ENCODE results near the gene TFF3.

Gene TFF3

DNA sequence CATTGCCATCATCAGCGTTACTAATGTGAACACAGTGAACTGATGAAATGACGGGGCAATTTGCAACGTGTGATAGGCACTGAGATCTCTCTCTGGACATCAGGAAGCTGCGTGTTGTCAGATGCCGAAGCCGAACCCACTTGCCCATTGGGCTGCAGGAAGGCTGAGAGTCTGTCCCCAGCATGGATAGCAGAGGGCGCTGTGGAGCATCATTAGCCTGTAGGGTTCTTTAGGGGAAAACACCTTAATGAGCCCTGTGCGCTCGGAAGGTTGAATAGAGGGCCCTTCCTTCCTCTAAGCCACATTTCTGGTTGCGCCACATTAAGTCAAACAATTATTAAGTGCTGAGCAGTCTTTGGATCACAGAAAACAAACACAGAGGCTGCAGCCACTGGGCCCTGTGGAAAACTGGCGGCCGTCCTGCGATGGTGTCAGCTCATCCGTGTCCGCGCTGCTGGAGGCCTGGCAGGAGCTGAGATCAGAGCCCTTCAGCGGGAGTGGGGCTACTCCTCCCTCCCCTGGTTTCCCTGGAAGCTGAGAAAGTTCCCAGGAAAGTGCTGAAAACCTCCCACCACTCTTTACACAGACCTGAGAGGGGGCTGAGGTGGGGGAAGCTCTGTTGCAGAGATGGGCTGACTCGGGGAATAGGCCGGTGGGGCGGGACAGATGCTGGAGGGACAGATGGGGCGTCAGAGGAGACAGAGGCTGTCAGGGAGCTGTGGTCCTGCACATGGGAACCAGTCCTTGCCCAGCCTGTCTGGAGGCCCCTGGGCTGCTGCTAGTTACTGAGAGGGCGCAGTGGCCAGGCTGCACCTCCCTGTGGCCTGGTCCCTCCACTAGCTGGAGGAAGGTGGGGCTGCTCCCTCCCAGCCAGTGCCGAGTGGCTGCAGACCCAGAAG lies 22.9 kb upstream of the TFF3 start:
- DNase-seq (ENCODE audit: extremely low spot score), result peak; percentile 67
- TF ChIP-seq HDGF (IDR thresholded peaks at IDR 0.05; ENCODE audit: borderline replicate concordance) (no peak), FOXM1 (IDR thresholded peaks at IDR 0.05; ENCODE audit: borderline replicate concordance) (no peak), LEF1 (IDR thresholded peaks at IDR 0.05; ENCODE audit: borderline replicate concordance) (no peak), FOXA1 (IDR thresholded peaks at IDR 0.05) (no peak), NFRKB (IDR thresholded peaks at IDR 0.05) (no peak), ELF4 (IDR thresholded peaks at IDR 0.05) (no peak), SUZ12 (IDR thresholded peaks at IDR 0.05) (no peak), L3MBTL2 (conservative IDR thresholded peaks at IDR 0.05) (no peak), SP1 (IDR thresholded peaks at IDR 0.05) (no peak), ARNT (IDR thresholded peaks at IDR 0.05) (no peak), BHLHE40 (IDR thresholded peaks at IDR 0.05; ENCODE audit: borderline replicate concordance) (no peak), FOXK2 (IDR thresholded peaks at IDR 0.05) (no peak), TARDBP (IDR thresholded peaks at IDR 0.05) (no peak), CTBP1 (IDR thresholded peaks at IDR 0.05; ENCODE audit: borderline replicate concordance) (no peak), ZNF384 (IDR thresholded peaks at IDR 0.05) (no peak)
- TF ChIP-seq, protein P1, sequence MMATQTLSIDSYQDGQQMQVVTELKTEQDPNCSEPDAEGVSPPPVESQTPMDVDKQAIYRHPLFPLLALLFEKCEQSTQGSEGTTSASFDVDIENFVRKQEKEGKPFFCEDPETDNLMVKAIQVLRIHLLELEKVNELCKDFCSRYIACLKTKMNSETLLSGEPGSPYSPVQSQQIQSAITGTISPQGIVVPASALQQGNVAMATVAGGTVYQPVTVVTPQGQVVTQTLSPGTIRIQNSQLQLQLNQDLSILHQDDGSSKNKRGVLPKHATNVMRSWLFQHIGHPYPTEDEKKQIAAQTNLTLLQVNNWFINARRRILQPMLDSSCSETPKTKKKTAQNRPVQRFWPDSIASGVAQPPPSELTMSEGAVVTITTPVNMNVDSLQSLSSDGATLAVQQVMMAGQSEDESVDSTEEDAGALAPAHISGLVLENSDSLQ (IDR thresholded peaks at IDR 0.05), result no peak
- POLR2A ChIA-PET, result no interaction called here
- CTCF ChIA-PET, result interaction anchor here (1.0 kb wide), 1 partner anchor 106 kb away, joined by 3 read pairs; no protein-coding TSS in a partner anchor

GRCh38 chr21:42337276-42337675 lies 22.1 kb upstream of the TFF3 start:
- ChIA-PET POLR2A (no interaction called here), CTCF (no interaction called here)

DNA sequence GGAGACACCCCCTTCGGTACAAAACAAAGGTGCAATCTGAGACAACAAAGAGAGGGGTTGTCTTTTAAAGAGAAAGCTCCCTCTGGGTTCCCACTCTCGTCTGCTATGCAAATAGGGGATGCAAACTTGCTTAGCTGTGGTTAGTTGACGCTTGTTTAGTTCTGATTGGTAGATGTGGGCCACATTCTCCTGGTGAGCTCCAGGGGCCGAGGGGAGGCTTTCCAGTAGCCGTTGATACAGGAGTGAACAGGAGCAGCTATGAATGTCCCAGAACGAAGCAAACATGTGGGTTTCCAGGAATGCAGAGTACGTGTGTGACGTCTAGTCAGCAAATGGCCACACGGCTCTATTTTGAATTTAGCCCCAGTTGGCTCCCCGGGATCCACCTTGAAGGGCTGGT lies 20.8 kb upstream of the TFF3 start:
- no peak for DNase-seq (ENCODE audit: extremely low spot score)
- ChIA-PET POLR2A (no interaction called here), CTCF (interaction anchor here (0.8 kb wide), 1 partner anchor 45 kb away, joined by 3 read pairs; no protein-coding TSS in a partner anchor)
- TF ChIP-seq, protein P1 (IDR thresholded peaks at IDR 0.05), result no peak
- TF ChIP-seq FOXM1 (IDR thresholded peaks at IDR 0.05; ENCODE audit: borderline replicate concordance), result no peak
- no peak for TF ChIP-seq ELF4 (IDR thresholded peaks at IDR 0.05)
- no peak for TF ChIP-seq NFRKB (IDR thresholded peaks at IDR 0.05)
- no peak for TF ChIP-seq CTBP1 (IDR thresholded peaks at IDR 0.05; ENCODE audit: borderline replicate concordance)
- no peak for TF ChIP-seq L3MBTL2 (conservative IDR thresholded peaks at IDR 0.05)
- TF ChIP-seq SP1 (IDR thresholded peaks at IDR 0.05), result no peak

More at GRCh38 chr21:42337276-42337675, 22.1 kb upstream of the TFF3 start:
- TF ChIP-seq SUZ12 (IDR thresholded peaks at IDR 0.05), result no peak
- no peak for TF ChIP-seq CTBP1 (IDR thresholded peaks at IDR 0.05; ENCODE audit: borderline replicate concordance)
- no peak for TF ChIP-seq BHLHE40 (IDR thresholded peaks at IDR 0.05; ENCODE audit: borderline replicate concordance)
- TF ChIP-seq FOXM1 (IDR thresholded peaks at IDR 0.05; ENCODE audit: borderline replicate concordance), result no peak
- TF ChIP-seq LEF1 (IDR thresholded peaks at IDR 0.05; ENCODE audit: borderline replicate concordance), result no peak
- TF ChIP-seq TARDBP (IDR thresholded peaks at IDR 0.05), result no peak
- TF ChIP-seq ZNF384 (IDR thresholded peaks at IDR 0.05), result no peak
- TF ChIP-seq L3MBTL2 (conservative IDR thresholded peaks at IDR 0.05), result no peak
- no peak for TF ChIP-seq FOXK2 (IDR thresholded peaks at IDR 0.05)
- no peak for TF ChIP-seq ELF4 (IDR thresholded peaks at IDR 0.05)
- no peak for TF ChIP-seq ARNT (IDR thresholded peaks at IDR 0.05)
- no peak for TF ChIP-seq HDGF (IDR thresholded peaks at IDR 0.05; ENCODE audit: borderline replicate concordance)
- no peak for DNase-seq (ENCODE audit: extremely low spot score)

GRCh38 chr21:42332557-42333317 lies 17.5 kb upstream of the TFF3 start:
- ChIA-PET POLR2A (no interaction called here), CTCF (no interaction called here)
- TF ChIP-seq SUZ12 (IDR thresholded peaks at IDR 0.05) (no peak), FOXK2 (IDR thresholded peaks at IDR 0.05) (no peak), ELF4 (IDR thresholded peaks at IDR 0.05) (no peak), LEF1 (IDR thresholded peaks at IDR 0.05; ENCODE audit: borderline replicate concordance) (no peak), SP1 (IDR thresholded peaks at IDR 0.05) (no peak), TARDBP (IDR thresholded peaks at IDR 0.05) (no peak), L3MBTL2 (conservative IDR thresholded peaks at IDR 0.05) (no peak), HDGF (IDR thresholded peaks at IDR 0.05; ENCODE audit: borderline replicate concordance) (no peak), NFRKB (IDR thresholded peaks at IDR 0.05) (no peak), BHLHE40 (IDR thresholded peaks at IDR 0.05; ENCODE audit: borderline replicate concordance) (no peak), ARNT (IDR thresholded peaks at IDR 0.05) (no peak), FOXM1 (IDR thresholded peaks at IDR 0.05; ENCODE audit: borderline replicate concordance) (no peak), ZNF384 (IDR thresholded peaks at IDR 0.05) (no peak)
- DNase-seq (ENCODE audit: extremely low spot score), result no peak

DNA sequence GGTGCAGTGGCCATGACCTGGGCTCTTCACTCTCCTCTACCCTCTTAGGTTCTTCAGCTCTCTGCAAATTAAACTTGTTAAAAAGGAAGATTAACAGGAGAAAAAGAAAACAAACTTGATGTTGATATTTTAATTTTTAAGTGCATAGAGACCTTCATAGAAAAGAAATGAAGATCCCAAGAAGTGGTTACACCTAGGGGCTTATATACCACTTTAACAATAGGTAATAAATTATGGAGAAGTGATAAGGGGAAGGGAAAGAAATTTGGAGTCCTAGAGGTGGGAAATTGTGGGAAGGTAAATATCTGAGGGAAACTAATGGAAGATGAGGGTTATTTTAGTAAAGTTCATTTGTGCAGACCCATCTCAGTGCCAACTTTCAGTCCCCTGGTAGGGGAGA lies 16.5 kb upstream of the TFF3 start:
- ChIA-PET POLR2A (no interaction called here), CTCF (no interaction called here)
- no peak for TF ChIP-seq L3MBTL2 (conservative IDR thresholded peaks at IDR 0.05)
- no peak for TF ChIP-seq FOXK2 (IDR thresholded peaks at IDR 0.05)
- TF ChIP-seq TARDBP (IDR thresholded peaks at IDR 0.05), result no peak
- TF ChIP-seq, protein P1 (IDR thresholded peaks at IDR 0.05), result no peak
- TF ChIP-seq NFRKB (IDR thresholded peaks at IDR 0.05), result no peak
- TF ChIP-seq CTBP1 (IDR thresholded peaks at IDR 0.05; ENCODE audit: borderline replicate concordance), result no peak
- TF ChIP-seq SUZ12 (IDR thresholded peaks at IDR 0.05), result no peak
- TF ChIP-seq FOXA1 (IDR thresholded peaks at IDR 0.05), result no peak
- TF ChIP-seq SP1 (IDR thresholded peaks at IDR 0.05), result no peak
- TF ChIP-seq HDGF (IDR thresholded peaks at IDR 0.05; ENCODE audit: borderline replicate concordance), result no peak
- no peak for DNase-seq (ENCODE audit: extremely low spot score)

All from HEK293T (cell line).